CD14-positive monocyte (primary cell): Measurements from ENCODE around the gene ARRDC1. TPM values are rescaled to one million over a fixed set of nuclear protein-coding genes. Genes with fewer than 3 reads are reported as not detected.

Source experiments
- DNase-seq, 3 donors: peaks; one replicate each; pipeline ENCODE4 v3.0.0-alpha.2; 2011 to 2022
- H2AFZ ChIP-seq: 2 replicates; pipeline ENCODE4 v1.6.0; 2012; ENCODE audit warnings: mild to moderate bottlenecking, low read depth, low read length, inconsistent platforms; ENCODE audit not compliant: insufficient read depth, poor library complexity, severe bottlenecking
- H3K27ac ChIP-seq, 2 donors: 1 replicate in 1 of 2; 2 replicates in 1 of 2; pipeline ENCODE4 v1.5.1; 2012 to 2013; ENCODE audit warnings: low read length in 2 of 2, control low read depth in 1 of 2, inconsistent platforms in 1 of 2, low read depth in 1 of 2, mild to moderate bottlenecking in 1 of 2
- H3K27me3 ChIP-seq, 2 donors: one replicate each; pipeline versions ENCODE4 v1.6.0 to v1.6.1; 2011 to 2013; ENCODE audit warnings: low read length in 2 of 2; ENCODE audit not compliant: control insufficient read depth in 2 of 2, insufficient read depth in 2 of 2
- H3K36me3 ChIP-seq, 2 donors: replicated peaks in 1 of 2; 1 replicate in 1 of 2; 2 replicates in 1 of 2; pipeline versions ENCODE4 v1.5.1 to v1.6.1; 2012 to 2013; ENCODE audit warnings: low read length in 2 of 2, control low read depth in 1 of 2, inconsistent platforms in 1 of 2, mild to moderate bottlenecking in 1 of 2; ENCODE audit not compliant: insufficient read depth in 2 of 2, control insufficient read depth in 1 of 2
- H3K4me1 ChIP-seq, 2 donors: 1 replicate in 1 of 2; 2 replicates in 1 of 2; pipeline versions ENCODE4 v1.5.1 to v1.6.1; 2012 to 2013; ENCODE audit warnings: low read length in 2 of 2, control low read depth in 1 of 2, inconsistent platforms in 1 of 2, mild to moderate bottlenecking in 1 of 2, moderate library complexity in 1 of 2; ENCODE audit not compliant: insufficient read depth in 2 of 2, control insufficient read depth in 1 of 2
- H3K4me2 ChIP-seq: replicated peaks from 2 replicates; pipeline ENCODE3; 2012; ENCODE audit warnings: low read length, moderate library complexity, mild to moderate bottlenecking; ENCODE audit not compliant: poor library complexity, severe bottlenecking; ENCODE audit errors: extremely low read depth
- H3K4me3 ChIP-seq, 3 experiments: fragments of 200-600 bp in 1 of 3; sonication (generic) in 1 of 3; replicated peaks in 1 of 3; 1 replicate in 2 of 3; 2 replicates in 1 of 3; pipeline ENCODE4 v1.5.1; 2011 to 2013; ENCODE audit warnings: low read length in 3 of 3, mild to moderate bottlenecking in 3 of 3, control low read depth in 2 of 3, low read depth in 2 of 3, inconsistent platforms in 1 of 3, moderate library complexity in 1 of 3
- H3K79me2 ChIP-seq: 2 replicates; pipeline ENCODE4 v1.6.0; 2012; ENCODE audit warnings: mild to moderate bottlenecking, control low read depth, inconsistent platforms, low read length, moderate library complexity; ENCODE audit not compliant: insufficient read depth
- H3K9ac ChIP-seq: 2 replicates; pipeline ENCODE4 v1.6.0; 2017; ENCODE audit warnings: low read length, mild to moderate bottlenecking; ENCODE audit not compliant: insufficient read depth, poor library complexity, severe bottlenecking
- H3K9me3 ChIP-seq, 2 donors: replicated peaks in 1 of 2; 1 replicate in 1 of 2; 2 replicates in 1 of 2; pipeline versions ENCODE4 v1.5.1 to v1.6.1; 2012 to 2013; ENCODE audit warnings: low read length in 2 of 2, control low read depth in 1 of 2; ENCODE audit not compliant: control insufficient read depth in 1 of 2, insufficient read depth in 1 of 2
- H4K20me1 ChIP-seq: 2 replicates; pipeline ENCODE4 v1.6.0; 2012; ENCODE audit warnings: mild to moderate bottlenecking, low read length, control low read depth, moderate library complexity; ENCODE audit not compliant: insufficient read depth
- H3K27ac Mint-ChIP-seq, 7 donors: one replicate each; pipeline ENCODE4 v1.8.0; 2020; ENCODE audit warnings: mild to moderate bottlenecking in 7 of 7, mixed read lengths in 7 of 7, moderate library complexity in 6 of 7, inconsistent platforms in 2 of 7
- H3K27me3 Mint-ChIP-seq, 3 donors: one replicate each; pipeline ENCODE4 v1.8.0; 2021 to 2022; ENCODE audit warnings: low read depth in 3 of 3, mild to moderate bottlenecking in 3 of 3, mixed read lengths in 3 of 3, moderate library complexity in 3 of 3, inconsistent platforms in 1 of 3
- H3K36me3 Mint-ChIP-seq, 2 donors: one replicate each; pipeline ENCODE4 v1.8.0; 2020; ENCODE audit warnings: mixed read lengths in 2 of 2, inconsistent platforms in 1 of 2, mild to moderate bottlenecking in 1 of 2
- H3K4me1 Mint-ChIP-seq: one replicate; pipeline ENCODE4 v1.8.0; 2020; ENCODE audit warnings: mild to moderate bottlenecking, mixed read lengths
- H3K4me3 Mint-ChIP-seq, 2 donors: one replicate each; pipeline ENCODE4 v1.8.0; 2020; ENCODE audit warnings: mild to moderate bottlenecking in 2 of 2, mixed read lengths in 2 of 2, moderate library complexity in 1 of 2
- H3K9me3 Mint-ChIP-seq, 7 donors: one replicate each; pipeline ENCODE4 v1.8.0; 2020 to 2022; ENCODE audit warnings: mixed read lengths in 7 of 7, mild to moderate bottlenecking in 6 of 7, moderate library complexity in 6 of 7, inconsistent platforms in 2 of 7
- WGBS: methylation state at CpG from one replicate; pipeline ENCODE4 v1.1.5; 2013; ENCODE audit warnings: missing lambda C conversion rate; ENCODE audit not compliant: insufficient coverage; 5-methylcytosine and 5-hydroxymethylcytosine counted together
- intact Hi-C, 2 donors: fragments of 100-400 bp; cut with micrococcal nuclease; formaldehyde crosslinking; loops; one replicate each; pipeline versions ENCODE4 v1.15.0 to v1.15.1; 2023
- polyA plus RNA-seq, 3 donors: library from polyadenylated mRNA; depleted of rRNA in 1 of 3; unstranded in 2 of 3; stranded (reverse) in 1 of 3; fragments of 300-500 nt in 2 of 3; fragments of >200 nt in 1 of 3; fragmentation: Illumina TruSeq in 2 of 3; gene quantifications; 1 replicate in 2 of 3; 2 replicates in 1 of 3; pipeline ENCODE4 v1.2.3, GENCODE V29; 2012 to 2021
- TF ChIP-seq, protein P1 (sequence below): fragments of 200-600 bp; IDR thresholded peaks from one replicate; pipeline ENCODE4 v1.8.0; 2022; ENCODE audit warnings: antibody characterized with exemption, mild to moderate bottlenecking

Gene ARRDC1
- polyA plus RNA-seq, 3 donors: 83.2 to 454 (median 87.6) TPM

DNA sequence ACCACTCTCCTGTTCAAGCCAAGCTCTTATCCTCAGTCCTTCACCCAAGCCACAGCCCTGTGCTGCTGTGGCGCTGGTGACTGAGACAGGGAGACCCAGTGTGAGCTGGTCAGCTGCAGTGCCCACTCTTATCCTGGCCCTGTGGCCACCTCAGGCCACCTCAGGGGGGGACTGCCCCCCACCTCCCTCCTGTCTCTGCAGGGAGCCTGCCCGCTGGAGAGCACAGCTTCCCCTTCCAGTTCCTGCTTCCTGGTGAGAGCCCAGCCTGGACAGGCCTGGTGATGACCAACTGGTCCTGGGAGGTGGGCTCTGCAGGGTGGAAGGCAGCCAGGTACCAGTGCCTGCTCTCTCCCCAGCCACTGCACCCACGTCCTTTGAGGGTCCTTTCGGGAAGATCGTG is 7.8 kb downstream of the ARRDC1 start:
- intact Hi-C loops: no loop called here
- Histone ChIP-seq H3K4me2 (no peak overlapping the region), H2AFZ (no peak overlapping the region), H3K27me3 (no peaks in the 10 kb centered on the region), H3K9me3 (no peaks in the 10 kb centered on the region), H3K4me3 (no peak overlapping the region), H3K4me1 (peaks cover 53 to 64% of the 10 kb centered on the region in 2 donors), H3K79me2 (peaks cover 97% of the 10 kb centered on the region), H3K36me3 (peaks cover 32 to 49% of the 10 kb centered on the region in 2 donors), H3K27ac (peak overlapping the region in 1 of 2 donors; percentile 76), H4K20me1 (peaks cover 90% of the 10 kb centered on the region), H3K9ac (no peak overlapping the region)
- Mint-ChIP-seq H3K27ac (peak overlapping the region in 4 of 7 donors; percentile 73 to 81 (median 76)), H3K9me3 (no peaks in the 10 kb centered on the region), H3K27me3 (no peaks in the 10 kb centered on the region), H3K36me3 (peaks cover 17 to 41% of the 10 kb centered on the region in 2 donors), H3K4me3 (no peak overlapping the region), H3K4me1 (peaks cover 55% of the 10 kb centered on the region)
- TF ChIP-seq, protein P1, sequence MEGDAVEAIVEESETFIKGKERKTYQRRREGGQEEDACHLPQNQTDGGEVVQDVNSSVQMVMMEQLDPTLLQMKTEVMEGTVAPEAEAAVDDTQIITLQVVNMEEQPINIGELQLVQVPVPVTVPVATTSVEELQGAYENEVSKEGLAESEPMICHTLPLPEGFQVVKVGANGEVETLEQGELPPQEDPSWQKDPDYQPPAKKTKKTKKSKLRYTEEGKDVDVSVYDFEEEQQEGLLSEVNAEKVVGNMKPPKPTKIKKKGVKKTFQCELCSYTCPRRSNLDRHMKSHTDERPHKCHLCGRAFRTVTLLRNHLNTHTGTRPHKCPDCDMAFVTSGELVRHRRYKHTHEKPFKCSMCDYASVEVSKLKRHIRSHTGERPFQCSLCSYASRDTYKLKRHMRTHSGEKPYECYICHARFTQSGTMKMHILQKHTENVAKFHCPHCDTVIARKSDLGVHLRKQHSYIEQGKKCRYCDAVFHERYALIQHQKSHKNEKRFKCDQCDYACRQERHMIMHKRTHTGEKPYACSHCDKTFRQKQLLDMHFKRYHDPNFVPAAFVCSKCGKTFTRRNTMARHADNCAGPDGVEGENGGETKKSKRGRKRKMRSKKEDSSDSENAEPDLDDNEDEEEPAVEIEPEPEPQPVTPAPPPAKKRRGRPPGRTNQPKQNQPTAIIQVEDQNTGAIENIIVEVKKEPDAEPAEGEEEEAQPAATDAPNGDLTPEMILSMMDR: no peak
- no peak for DNase-seq
- WGBS: 81% methylated on average over 5 of the region's 5 CpGs

DNA sequence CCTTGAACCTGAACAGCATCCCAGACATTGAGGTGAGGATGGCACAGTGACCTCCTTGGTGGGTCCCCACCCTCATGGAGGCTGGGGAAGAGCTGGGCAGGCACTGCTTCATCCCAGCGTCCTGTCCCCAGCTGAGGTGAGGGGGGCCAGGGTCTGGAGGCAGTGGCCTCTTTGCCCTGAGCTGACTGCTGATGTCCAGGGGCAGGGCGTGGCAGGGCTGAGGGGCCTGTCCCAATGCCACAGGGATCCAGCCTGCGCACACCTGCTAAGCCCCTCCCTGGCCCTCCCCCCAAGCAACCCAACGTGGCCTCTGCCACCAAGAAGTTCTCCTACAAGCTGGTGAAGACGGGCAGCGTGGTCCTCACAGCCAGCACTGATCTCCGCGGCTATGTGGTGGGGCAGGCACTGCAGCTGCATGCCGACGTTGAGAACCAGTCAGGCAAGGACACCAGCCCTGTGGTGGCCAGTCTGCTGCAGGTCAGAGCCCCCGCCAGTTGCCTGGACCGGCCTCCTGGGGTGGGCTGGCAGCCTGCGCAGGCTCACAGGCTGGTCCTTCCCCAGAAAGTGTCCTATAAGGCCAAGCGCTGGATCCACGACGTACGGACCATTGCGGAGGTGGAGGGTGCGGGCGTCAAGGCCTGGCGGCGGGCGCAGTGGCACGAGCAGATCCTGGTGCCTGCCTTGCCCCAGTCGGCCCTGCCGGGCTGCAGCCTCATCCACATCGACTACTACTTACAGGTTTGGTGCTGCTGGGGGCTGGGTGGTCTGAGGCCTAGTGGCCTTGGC is 8.4 kb downstream of the ARRDC1 start:
- TF ChIP-seq, protein P1: no peak
- Histone ChIP-seq H3K9me3 (no peaks in the 10 kb centered on the region), H3K4me2 (no peak overlapping the region), H4K20me1 (peaks cover 84% of the 10 kb centered on the region), H2AFZ (no peak overlapping the region), H3K36me3 (peaks cover 32 to 49% of the 10 kb centered on the region in 2 donors), H3K27me3 (no peaks in the 10 kb centered on the region), H3K27ac (peak overlapping the region in 1 of 2 donors; percentile 76), H3K4me3 (no peak overlapping the region), H3K9ac (no peak overlapping the region), H3K79me2 (peaks cover 93% of the 10 kb centered on the region), H3K4me1 (peaks cover 47 to 59% of the 10 kb centered on the region in 2 donors)
- Mint-ChIP-seq H3K9me3 (no peaks in the 10 kb centered on the region), H3K27me3 (no peaks in the 10 kb centered on the region), H3K27ac (peak overlapping the region in 2 of 7 donors; percentile 73 to 79), H3K36me3 (peaks cover 17 to 41% of the 10 kb centered on the region in 2 donors), H3K4me1 (peaks cover 49% of the 10 kb centered on the region), H3K4me3 (no peak overlapping the region)
- 97% methylated on average over 26 of the region's 27 CpGs for WGBS
- no peak for DNase-seq
- intact Hi-C loops: no loop called here
